ENCODE measurements around the gene TSGA10IP.

Gene TSGA10IP

DNA sequence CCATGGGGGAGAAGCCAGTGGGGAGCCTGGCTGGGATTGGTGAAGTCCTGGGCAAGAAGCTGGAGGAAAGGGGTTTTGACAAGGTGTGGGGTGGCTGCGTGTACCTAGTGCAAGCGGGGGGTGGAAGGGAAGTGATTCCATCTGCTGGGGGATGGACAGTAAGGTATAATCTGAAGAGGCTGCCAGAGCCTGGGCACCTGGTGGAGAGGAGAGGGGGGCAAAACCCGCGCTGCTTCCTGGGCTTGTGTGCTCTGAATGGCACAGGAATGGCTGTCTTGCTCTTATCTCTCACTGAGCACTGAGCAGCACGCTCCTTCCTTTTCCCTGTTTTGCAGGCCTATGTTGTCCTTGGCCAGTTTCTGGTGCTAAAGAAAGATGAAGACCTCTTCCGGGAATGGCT, 58.0 kb downstream of the TSGA10IP start:
- H3K4me3 ChIP-seq (ENCODE audit: control insufficient read depth in 1 of 7, extremely low read depth in 1 of 7, insufficient read depth in 4 of 7, low read depth in 2 of 7, low read length in 6 of 7): peak overlapping the region in 6 of 7 experiments; percentile 96 to 100 (median 100)
- peaks cover 16 to 45% (median 35%) of the 10 kb centered on the region in 4 experiments for H3K36me3 ChIP-seq (ENCODE audit: control insufficient read depth in 4 of 4, insufficient read depth in 4 of 4, low read length in 3 of 4)
- H3K27me3 ChIP-seq (replicated peaks in 2 of 5; ENCODE audit: control insufficient read depth in 4 of 5, insufficient read depth in 5 of 5, low read length in 4 of 5): no peaks in the 10 kb centered on the region
- H3K27ac ChIP-seq (ENCODE audit: insufficient read depth in 1 of 2, low read depth in 1 of 2, low read length in 2 of 2, poor library complexity in 1 of 2, severe bottlenecking in 2 of 2): peak overlapping the region; percentile 74 to 94
- no peak for DNase-seq
- ChIA-PET POLR2A (interaction anchor here (1.0 to 1.3 kb wide), 2 partner anchors 113 to 143 kb away, joined by 3 to 5 read pairs; partner anchors contain the start of genes CCDC85B and MUS81), CTCF (interaction anchor here (0.8 to 1.6 kb wide), 3 partner anchors 9 to 19 kb away, joined by 3 to 7 read pairs (median 7); partner anchors contain the start of gene CST6)
- WGBS (ENCODE audit: insufficient coverage): 76% methylated on average over 4 of the region's 6 CpGs
- H3K4me1 ChIP-seq (ENCODE audit: control extremely low read depth in 1 of 4, control insufficient read depth in 4 of 4, insufficient read depth in 4 of 4, low read length in 3 of 4): peaks cover 1 to 31% (median 19%) of the 10 kb centered on the region in 4 experiments
- no peaks in the 10 kb centered on the region for H3K9me3 ChIP-seq (ENCODE audit: control extremely low read depth in 1 of 5, control insufficient read depth in 4 of 5, insufficient read depth in 2 of 5, low read depth in 1 of 5, low read length in 4 of 5)

DNA sequence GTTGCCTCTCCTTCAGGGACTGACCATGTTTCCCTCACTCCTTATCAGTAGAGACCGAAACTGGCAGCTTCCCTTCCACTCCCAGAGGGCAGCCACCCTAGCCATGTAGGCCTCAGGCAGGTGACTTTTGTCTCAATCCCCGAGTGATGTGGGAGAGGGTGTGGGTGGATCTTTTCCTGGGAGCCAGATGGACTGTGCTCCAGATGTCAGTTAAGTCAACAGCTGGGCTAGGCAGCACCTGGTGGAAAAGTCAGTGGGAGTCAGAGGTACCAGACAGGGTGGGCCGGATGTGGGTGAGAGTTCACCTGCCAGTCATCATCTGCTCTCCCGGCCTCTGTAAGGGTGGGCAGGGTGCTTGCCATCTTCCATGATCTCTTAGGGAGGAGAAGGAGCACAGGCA, 58.9 kb downstream of the TSGA10IP start:
- ChIA-PET CTCF (interaction anchor here (1.8 kb wide), 1 partner anchor 18 kb away, joined by 5 read pairs; no protein-coding TSS in a partner anchor), POLR2A (no interaction called here)
- no peak for DNase-seq
- Histone ChIP-seq H3K4me1 (ENCODE audit: control extremely low read depth in 1 of 4, control insufficient read depth in 4 of 4, insufficient read depth in 4 of 4, low read length in 3 of 4) (peaks cover 1 to 31% (median 20%) of the 10 kb centered on the region in 4 experiments), H3K27ac (ENCODE audit: insufficient read depth in 1 of 2, low read depth in 1 of 2, low read length in 2 of 2, poor library complexity in 1 of 2, severe bottlenecking in 2 of 2) (no peak overlapping the region), H3K9me3 (ENCODE audit: control extremely low read depth in 1 of 5, control insufficient read depth in 4 of 5, insufficient read depth in 2 of 5, low read depth in 1 of 5, low read length in 4 of 5) (no peaks in the 10 kb centered on the region), H3K36me3 (ENCODE audit: control insufficient read depth in 4 of 4, insufficient read depth in 4 of 4, low read length in 3 of 4) (peaks cover 10 to 36% (median 30%) of the 10 kb centered on the region in 4 experiments), H3K4me3 (ENCODE audit: control insufficient read depth in 1 of 7, extremely low read depth in 1 of 7, insufficient read depth in 4 of 7, low read depth in 2 of 7, low read length in 6 of 7) (no peak overlapping the region), H3K27me3 (replicated peaks in 2 of 5; ENCODE audit: control insufficient read depth in 4 of 5, insufficient read depth in 5 of 5, low read length in 4 of 5) (no peaks in the 10 kb centered on the region)
- 85% methylated on average over 3 of the region's 4 CpGs for WGBS (ENCODE audit: insufficient coverage)

DNA sequence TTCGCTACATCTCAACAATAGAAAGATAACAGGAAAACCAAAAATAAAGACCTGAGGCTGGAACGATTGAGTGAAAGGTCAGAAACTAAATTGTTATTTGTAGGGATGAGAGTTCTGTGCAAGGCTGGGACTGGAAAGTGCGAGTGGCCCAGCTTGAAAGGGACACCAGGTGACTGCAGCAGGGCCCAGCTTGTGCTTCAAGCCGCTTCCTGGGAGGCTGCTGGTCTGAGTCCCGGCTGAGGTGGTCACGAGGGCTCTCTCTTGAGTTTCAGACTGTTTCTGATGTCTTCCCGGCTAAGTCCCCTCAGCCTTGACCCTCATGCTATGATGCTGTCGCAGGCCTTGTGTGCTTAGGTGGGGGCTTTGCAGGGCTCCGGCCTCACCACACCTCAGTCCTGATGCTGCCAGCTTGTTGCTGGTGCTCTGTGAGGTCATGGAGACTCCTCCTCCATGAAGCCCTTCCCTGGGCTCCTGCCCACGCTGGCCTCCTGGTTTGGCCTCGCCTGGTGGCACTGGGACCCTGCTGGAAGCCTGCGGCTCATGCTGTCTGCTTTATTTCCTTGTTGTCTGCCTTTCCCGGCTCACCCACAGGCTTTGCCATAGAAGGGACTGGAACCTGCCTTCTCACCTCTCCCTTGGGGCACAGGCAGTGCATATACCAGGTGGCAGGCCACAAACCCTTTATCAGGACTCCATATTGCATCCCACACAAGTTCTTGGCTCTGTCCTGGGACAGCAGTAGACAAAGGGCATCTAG, 61.0 kb downstream of the TSGA10IP start:
- peaks cover 0 to 13% (median 3%) of the 10 kb centered on the region in 5 experiments for H3K27me3 ChIP-seq (replicated peaks in 2 of 5; ENCODE audit: control insufficient read depth in 4 of 5, insufficient read depth in 5 of 5, low read length in 4 of 5)
- H3K4me3 ChIP-seq (ENCODE audit: control insufficient read depth in 1 of 7, extremely low read depth in 1 of 7, insufficient read depth in 4 of 7, low read depth in 2 of 7, low read length in 6 of 7): no peak overlapping the region
- DNase-seq: no peak
- peaks cover 0 to 21% (median 14%) of the 10 kb centered on the region in 4 experiments for H3K4me1 ChIP-seq (ENCODE audit: control extremely low read depth in 1 of 4, control insufficient read depth in 4 of 4, insufficient read depth in 4 of 4, low read length in 3 of 4)
- no peak overlapping the region for H3K27ac ChIP-seq (ENCODE audit: insufficient read depth in 1 of 2, low read depth in 1 of 2, low read length in 2 of 2, poor library complexity in 1 of 2, severe bottlenecking in 2 of 2)
- peaks cover 2 to 23% (median 18%) of the 10 kb centered on the region in 4 experiments for H3K36me3 ChIP-seq (ENCODE audit: control insufficient read depth in 4 of 4, insufficient read depth in 4 of 4, low read length in 3 of 4)
- CTCF ChIA-PET: no interaction called here
- POLR2A ChIA-PET: no interaction called here
- H3K9me3 ChIP-seq (ENCODE audit: control extremely low read depth in 1 of 5, control insufficient read depth in 4 of 5, insufficient read depth in 2 of 5, low read depth in 1 of 5, low read length in 4 of 5): no peaks in the 10 kb centered on the region
- WGBS (ENCODE audit: insufficient coverage): 100% methylated on average over 11 of the region's 13 CpGs

DNA sequence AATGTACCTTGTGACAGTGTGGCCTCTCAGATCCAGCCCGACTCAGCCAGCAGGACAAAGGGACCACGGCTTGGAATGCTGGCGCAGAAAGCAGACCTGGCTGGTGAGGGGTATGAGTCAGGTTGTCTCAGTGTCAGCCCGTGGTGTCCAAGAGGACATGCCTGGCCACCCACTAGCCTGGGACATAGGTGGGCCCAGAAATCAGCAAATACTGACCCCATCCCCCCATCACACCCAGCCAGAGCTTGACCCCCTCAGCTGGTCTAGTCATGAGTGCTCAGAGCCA, 61.6 kb downstream of the TSGA10IP start:
- ChIA-PET POLR2A (no interaction called here), CTCF (interaction anchor here (1.0 kb wide), 2 partner anchors 16 to 38 kb away, joined by 3 to 5 read pairs; no protein-coding TSS in a partner anchor)
- peaks cover 2 to 23% (median 18%) of the 10 kb centered on the region in 4 experiments for H3K36me3 ChIP-seq (ENCODE audit: control insufficient read depth in 4 of 4, insufficient read depth in 4 of 4, low read length in 3 of 4)
- H3K4me1 ChIP-seq (ENCODE audit: control extremely low read depth in 1 of 4, control insufficient read depth in 4 of 4, insufficient read depth in 4 of 4, low read length in 3 of 4): peaks cover 0 to 21% (median 16%) of the 10 kb centered on the region in 4 experiments
- no peaks in the 10 kb centered on the region for H3K9me3 ChIP-seq (ENCODE audit: control extremely low read depth in 1 of 5, control insufficient read depth in 4 of 5, insufficient read depth in 2 of 5, low read depth in 1 of 5, low read length in 4 of 5)
- DNase-seq: no peak
- peaks cover 0 to 18% (median 7%) of the 10 kb centered on the region in 5 experiments for H3K27me3 ChIP-seq (replicated peaks in 2 of 5; ENCODE audit: control insufficient read depth in 4 of 5, insufficient read depth in 5 of 5, low read length in 4 of 5)
- 90% methylated on average over 2 of the region's 4 CpGs for WGBS (ENCODE audit: insufficient coverage)
- no peak overlapping the region for H3K27ac ChIP-seq (ENCODE audit: insufficient read depth in 1 of 2, low read depth in 1 of 2, low read length in 2 of 2, poor library complexity in 1 of 2, severe bottlenecking in 2 of 2)
- no peak overlapping the region for H3K4me3 ChIP-seq (ENCODE audit: control insufficient read depth in 1 of 7, extremely low read depth in 1 of 7, insufficient read depth in 4 of 7, low read depth in 2 of 7, low read length in 6 of 7)

DNA sequence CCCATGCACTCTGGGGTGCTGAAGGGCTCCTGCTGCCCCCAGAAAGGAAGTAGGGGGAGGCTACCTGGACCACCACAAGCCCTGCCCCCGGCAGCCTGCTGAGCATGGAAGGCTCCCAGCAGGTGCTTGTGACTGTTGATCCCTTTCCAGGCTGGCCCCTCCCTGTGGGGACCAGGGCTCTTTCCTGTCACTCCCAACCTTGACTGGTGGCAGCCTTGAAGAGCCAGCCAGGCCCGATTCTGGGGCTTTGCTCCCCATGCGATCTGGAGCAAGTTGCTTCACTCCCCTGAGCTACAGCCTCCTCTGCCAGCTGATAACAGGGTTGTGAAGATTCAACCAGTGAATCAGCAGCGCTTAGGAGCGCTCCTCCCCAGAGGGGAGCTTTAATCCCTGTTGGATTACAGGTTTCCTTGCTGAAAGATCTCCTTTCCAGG, 61.9 kb downstream of the TSGA10IP start:
- Histone ChIP-seq H3K36me3 (ENCODE audit: control insufficient read depth in 4 of 4, insufficient read depth in 4 of 4, low read length in 3 of 4) (peaks cover 2 to 23% (median 18%) of the 10 kb centered on the region in 4 experiments), H3K4me1 (ENCODE audit: control extremely low read depth in 1 of 4, control insufficient read depth in 4 of 4, insufficient read depth in 4 of 4, low read length in 3 of 4) (peaks cover 0 to 23% (median 19%) of the 10 kb centered on the region in 4 experiments), H3K9me3 (ENCODE audit: control extremely low read depth in 1 of 5, control insufficient read depth in 4 of 5, insufficient read depth in 2 of 5, low read depth in 1 of 5, low read length in 4 of 5) (no peaks in the 10 kb centered on the region), H3K4me3 (ENCODE audit: control insufficient read depth in 1 of 7, extremely low read depth in 1 of 7, insufficient read depth in 4 of 7, low read depth in 2 of 7, low read length in 6 of 7) (no peak overlapping the region), H3K27ac (ENCODE audit: insufficient read depth in 1 of 2, low read depth in 1 of 2, low read length in 2 of 2, poor library complexity in 1 of 2, severe bottlenecking in 2 of 2) (no peak overlapping the region), H3K27me3 (replicated peaks in 2 of 5; ENCODE audit: control insufficient read depth in 4 of 5, insufficient read depth in 5 of 5, low read length in 4 of 5) (peaks cover 0 to 22% (median 8%) of the 10 kb centered on the region in 5 experiments)
- no peak for DNase-seq
- ChIA-PET POLR2A (no interaction called here), CTCF (interaction anchor here (1.0 to 1.6 kb wide), 3 partner anchors 14 to 38 kb away, joined by 3 to 5 read pairs (median 4); no protein-coding TSS in a partner anchor)
- WGBS (ENCODE audit: insufficient coverage): 98% methylated on average over 5 of the region's 5 CpGs

DNA sequence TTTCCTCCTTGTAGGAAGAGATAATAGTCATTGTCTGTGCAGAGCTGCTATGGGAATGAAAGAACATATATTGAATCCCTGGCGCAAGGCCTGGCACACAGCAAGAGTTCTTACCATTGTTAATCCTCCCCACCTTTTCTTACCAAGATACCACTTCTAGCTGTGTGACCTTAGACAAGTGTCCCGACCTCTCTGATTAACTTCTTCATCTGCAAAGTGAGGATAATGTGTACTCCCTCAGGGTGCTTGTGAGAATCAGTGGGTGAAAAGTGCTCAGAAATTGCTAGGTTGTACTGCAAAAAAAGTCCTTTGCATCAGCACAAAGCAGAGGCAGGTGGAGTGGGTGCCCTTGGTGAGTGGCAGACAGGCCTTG, 62.8 kb downstream of the TSGA10IP start:
- WGBS (ENCODE audit: insufficient coverage): no CpG with 5 or more reads among the region's 2 CpGs
- H3K9me3 ChIP-seq (ENCODE audit: control extremely low read depth in 1 of 5, control insufficient read depth in 4 of 5, insufficient read depth in 2 of 5, low read depth in 1 of 5, low read length in 4 of 5): no peaks in the 10 kb centered on the region
- H3K27me3 ChIP-seq (replicated peaks in 2 of 5; ENCODE audit: control insufficient read depth in 4 of 5, insufficient read depth in 5 of 5, low read length in 4 of 5): peaks cover 0 to 29% (median 10%) of the 10 kb centered on the region in 5 experiments
- peaks cover 2 to 23% (median 18%) of the 10 kb centered on the region in 4 experiments for H3K36me3 ChIP-seq (ENCODE audit: control insufficient read depth in 4 of 4, insufficient read depth in 4 of 4, low read length in 3 of 4)
- ChIA-PET CTCF (interaction anchor here (1.1 to 2.0 kb wide), 8 partner anchors 13 to 45 kb away, joined by 3 to 18 read pairs (median 4); no protein-coding TSS in a partner anchor), POLR2A (no interaction called here)
- no peak overlapping the region for H3K4me3 ChIP-seq (ENCODE audit: control insufficient read depth in 1 of 7, extremely low read depth in 1 of 7, insufficient read depth in 4 of 7, low read depth in 2 of 7, low read length in 6 of 7)
- peaks cover 0 to 26% (median 23%) of the 10 kb centered on the region in 4 experiments for H3K4me1 ChIP-seq (ENCODE audit: control extremely low read depth in 1 of 4, control insufficient read depth in 4 of 4, insufficient read depth in 4 of 4, low read length in 3 of 4)
- DNase-seq: no peak
- no peak overlapping the region for H3K27ac ChIP-seq (ENCODE audit: insufficient read depth in 1 of 2, low read depth in 1 of 2, low read length in 2 of 2, poor library complexity in 1 of 2, severe bottlenecking in 2 of 2)

Data from common myeloid progenitor, CD34-positive (primary cell).